HG02885 (cell line): ENCODE results near the gene C12orf56.

ENCODE experiments used
- ATAC-seq: cut with Tn5 transposase; IDR thresholded peaks from one replicate; pipeline ENCODE4 v1.9.1; 2021; ENCODE audit warnings: mild to moderate bottlenecking; ENCODE audit not compliant: unreplicated experiment, poor library complexity

Gene C12orf56

GRCh38 chr12:64390275-64390851 is at the start of gene C12orf56:
C12orf56 (minus strand) TSS chr12:64390758; CDS start chr12:64390565, 193 bp downstream.
- ATAC-seq = no peak

GRCh38 chr12:64440100-64440499 is 49.5 kb upstream of the C12orf56 start:
- no peak for ATAC-seq

- no peak for ATAC-seq
These were observed 43.4 kb upstream of the C12orf56 start for GRCh38 chr12:64433915-64434314.

GRCh38 chr12:64431791-64432190 is 41.2 kb upstream of the C12orf56 start:
- ATAC-seq = no peak

GRCh38 chr12:64430886-64431285 is 40.3 kb upstream of the C12orf56 start:
- no peak for ATAC-seq

- ATAC-seq = no peak
These were observed 38.4 kb upstream of the C12orf56 start for GRCh38 chr12:64428956-64429355.

- ATAC-seq = no peak
These were observed 37.4 kb upstream of the C12orf56 start for GRCh38 chr12:64427988-64428387.

- no peak for ATAC-seq
These were observed 29.1 kb upstream of the C12orf56 start for GRCh38 chr12:64419696-64420095.

- ATAC-seq = no peak
These were observed 27.7 kb upstream of the C12orf56 start for GRCh38 chr12:64418209-64418608.

- no peak for ATAC-seq
These were observed 23.3 kb upstream of the C12orf56 start for GRCh38 chr12:64413884-64414283.

GRCh38 chr12:64412459-64412858 is 21.9 kb upstream of the C12orf56 start:
- ATAC-seq = no peak

- no peak for ATAC-seq
These were observed 20.9 kb upstream of the C12orf56 start for GRCh38 chr12:64411427-64411826.

- ATAC-seq = no peak
These were observed 17.0 kb upstream of the C12orf56 start for GRCh38 chr12:64407342-64408223.

GRCh38 chr12:64404470-64405256 is 14.1 kb upstream of the C12orf56 start:
- ATAC-seq = peak; percentile 32

GRCh38 chr12:64403707-64404469 is 13.3 kb upstream of the C12orf56 start, which contains the start of gene XPOT:
XPOT (plus strand) TSS chr12:64404392; CDS start chr12:64410036, 5,644 bp downstream.
- peak; percentile 96 for ATAC-seq

- ATAC-seq = no peak
These were observed 11.6 kb upstream of the C12orf56 start for GRCh38 chr12:64402181-64402580.

GRCh38 chr12:64400041-64400440 is 9.5 kb upstream of the C12orf56 start:
- ATAC-seq = no peak

- ATAC-seq = no peak
These were observed 5.2 kb upstream of the C12orf56 start for GRCh38 chr12:64395739-64396138.

- peak; percentile 66 for ATAC-seq
These were observed 1.7 kb upstream of the C12orf56 start for GRCh38 chr12:64392221-64392620.

- ATAC-seq = no peak
These were observed 1.4 kb downstream of the C12orf56 start for GRCh38 chr12:64389154-64389553.
